ENCODE measurements around the gene MCHR1. TPM values are rescaled to one million over a fixed set of nuclear protein-coding genes. Genes with fewer than 3 reads are reported as not detected.
"Not testable (repeated sequence)": the region's sequence is repeated elsewhere in the genome, so short reads cannot be mapped to it uniquely, and the experiment has no call there.

Gene MCHR1
- total RNA-seq, 4 donors from 2014 or later, result 0.27 TPM; not detected in 3

DNA sequence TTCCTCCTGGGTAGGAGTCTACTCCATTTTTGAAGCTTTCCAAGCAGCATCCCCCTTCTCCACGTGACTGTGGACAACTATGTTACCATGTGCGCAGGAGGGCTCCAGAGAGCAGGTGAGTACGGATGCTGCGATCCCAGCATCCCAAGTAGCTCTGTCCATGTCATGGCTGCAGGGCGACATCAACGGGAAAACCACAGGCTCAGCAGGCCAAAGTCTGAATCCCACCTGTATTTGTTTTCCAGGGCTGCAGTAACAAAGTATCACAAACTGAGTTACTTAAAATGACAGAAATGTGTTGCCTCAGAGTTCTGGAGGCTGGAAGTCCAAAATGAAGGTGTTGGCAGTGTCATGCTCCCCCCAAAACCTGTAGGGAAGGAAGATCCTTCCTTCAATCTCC, 40.3 kb downstream of the MCHR1 start:
- Histone ChIP-seq H3K4me1 (peaks cover 0 to 5% (median 2%) of the 10 kb centered on the region in 4 donors), H3K4me3 (no peak overlapping the region), H3K9me3 (no peaks in the 10 kb centered on the region), H3K27me3 (no peaks in the 10 kb centered on the region), H3K36me3 (no peaks in the 10 kb centered on the region), H3K27ac (no peak overlapping the region)
- in situ Hi-C loops (cut with MboI; ENCODE audit: low pct_ligation_motif_present in 1 of 4, low pct_unique_long_range_greater_than_20kb in 1 of 4, low sequenced_read_pairs in 3 of 4), result no loop called here
- DNase-seq, result no peak
- intact Hi-C loops (cut with DNase I; ENCODE audit: low total_unique reads), result no loop called here
- 85% methylated on average over 6 of the region's 6 CpGs; no CpG with 5 or more reads in 1 of the 2 donors for WGBS, 2 donors (ENCODE audit: low coverage in 1 of 2)
- TF ChIP-seq EP300 (IDR thresholded peaks at IDR 0.05; ENCODE audit: low read depth) (no peak), POLR2AphosphoS5 (IDR thresholded peaks at IDR 0.05) (no peak), POLR2A (IDR thresholded peaks at IDR 0.05) (no peak)
- TF ChIP-seq, protein P1, sequence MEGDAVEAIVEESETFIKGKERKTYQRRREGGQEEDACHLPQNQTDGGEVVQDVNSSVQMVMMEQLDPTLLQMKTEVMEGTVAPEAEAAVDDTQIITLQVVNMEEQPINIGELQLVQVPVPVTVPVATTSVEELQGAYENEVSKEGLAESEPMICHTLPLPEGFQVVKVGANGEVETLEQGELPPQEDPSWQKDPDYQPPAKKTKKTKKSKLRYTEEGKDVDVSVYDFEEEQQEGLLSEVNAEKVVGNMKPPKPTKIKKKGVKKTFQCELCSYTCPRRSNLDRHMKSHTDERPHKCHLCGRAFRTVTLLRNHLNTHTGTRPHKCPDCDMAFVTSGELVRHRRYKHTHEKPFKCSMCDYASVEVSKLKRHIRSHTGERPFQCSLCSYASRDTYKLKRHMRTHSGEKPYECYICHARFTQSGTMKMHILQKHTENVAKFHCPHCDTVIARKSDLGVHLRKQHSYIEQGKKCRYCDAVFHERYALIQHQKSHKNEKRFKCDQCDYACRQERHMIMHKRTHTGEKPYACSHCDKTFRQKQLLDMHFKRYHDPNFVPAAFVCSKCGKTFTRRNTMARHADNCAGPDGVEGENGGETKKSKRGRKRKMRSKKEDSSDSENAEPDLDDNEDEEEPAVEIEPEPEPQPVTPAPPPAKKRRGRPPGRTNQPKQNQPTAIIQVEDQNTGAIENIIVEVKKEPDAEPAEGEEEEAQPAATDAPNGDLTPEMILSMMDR (IDR thresholded peaks at IDR 0.05), result no peak

DNA sequence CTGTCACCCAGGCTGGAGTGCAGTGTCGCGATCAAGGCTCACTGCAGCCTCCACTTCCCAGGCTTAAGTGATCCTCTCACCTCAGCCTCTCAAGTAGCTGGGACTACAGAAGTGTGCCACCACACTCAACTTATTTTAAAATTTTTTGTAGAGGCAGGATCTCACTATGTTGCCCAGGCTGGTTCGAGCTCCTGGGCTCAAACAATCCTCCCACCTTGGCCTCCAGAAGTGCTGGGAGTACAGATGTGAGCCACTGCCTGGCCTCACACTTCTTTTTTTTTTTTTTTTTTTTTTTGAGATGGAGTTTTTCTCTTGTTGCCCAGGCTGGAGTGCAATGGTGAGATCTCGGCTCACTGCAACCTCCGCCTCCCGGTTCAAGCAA, 40.9 kb downstream of the MCHR1 start:
- H3K27me3 ChIP-seq; H3K4me3 ChIP-seq; DNase-seq; H3K36me3 ChIP-seq; H3K4me1 ChIP-seq; H3K9me3 ChIP-seq; H3K27ac ChIP-seq; intact Hi-C loops (cut with DNase I; ENCODE audit: low total_unique reads); in situ Hi-C loops (cut with MboI; ENCODE audit: low pct_ligation_motif_present in 1 of 4, low pct_unique_long_range_greater_than_20kb in 1 of 4, low sequenced_read_pairs in 3 of 4): not testable (repeated sequence)
- WGBS, 2 donors (ENCODE audit: low coverage in 1 of 2), result 91 to 100% methylated on average over 3 to 6 of the region's 6 CpGs

DNA sequence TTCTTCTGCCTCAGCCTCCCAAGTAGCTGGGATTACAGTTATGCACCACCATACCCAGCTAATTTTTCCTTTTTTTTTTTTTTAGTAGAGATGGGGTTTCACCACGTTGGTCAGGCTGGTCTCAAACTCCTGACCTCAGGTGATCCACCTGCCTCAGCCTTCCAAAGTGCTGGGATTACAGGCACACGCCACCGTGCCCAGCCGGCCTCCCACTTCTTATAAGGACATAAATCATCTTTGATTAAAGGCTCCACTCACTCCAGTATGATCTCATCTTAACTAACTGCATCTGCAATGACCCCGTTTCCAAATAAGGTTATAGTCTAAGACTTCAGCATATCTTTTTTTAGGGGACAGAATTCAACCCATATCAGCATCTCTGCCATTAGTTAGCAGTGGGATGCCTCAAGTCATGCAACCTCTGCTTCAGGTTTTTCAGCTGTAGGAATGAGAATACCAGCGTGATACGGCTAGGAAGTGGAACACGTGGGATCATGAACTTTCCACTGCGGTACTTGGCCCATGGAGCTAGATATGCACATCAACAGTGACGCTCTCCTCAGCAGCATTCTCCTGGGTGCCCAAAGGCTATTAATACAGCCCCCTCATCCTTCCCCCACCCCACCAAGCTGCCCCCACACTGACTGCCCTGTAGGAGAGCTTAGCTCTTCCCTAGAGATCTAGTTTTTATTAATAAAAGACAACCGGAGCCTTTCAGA, 41.4 kb downstream of the MCHR1 start:
- in situ Hi-C loops (cut with MboI; ENCODE audit: low pct_ligation_motif_present in 1 of 4, low pct_unique_long_range_greater_than_20kb in 1 of 4, low sequenced_read_pairs in 3 of 4), result no loop called here
- H3K27ac ChIP-seq, result peak overlapping the region in 3 of 4 donors; percentile 19 to 53 (median 31)

DNA sequence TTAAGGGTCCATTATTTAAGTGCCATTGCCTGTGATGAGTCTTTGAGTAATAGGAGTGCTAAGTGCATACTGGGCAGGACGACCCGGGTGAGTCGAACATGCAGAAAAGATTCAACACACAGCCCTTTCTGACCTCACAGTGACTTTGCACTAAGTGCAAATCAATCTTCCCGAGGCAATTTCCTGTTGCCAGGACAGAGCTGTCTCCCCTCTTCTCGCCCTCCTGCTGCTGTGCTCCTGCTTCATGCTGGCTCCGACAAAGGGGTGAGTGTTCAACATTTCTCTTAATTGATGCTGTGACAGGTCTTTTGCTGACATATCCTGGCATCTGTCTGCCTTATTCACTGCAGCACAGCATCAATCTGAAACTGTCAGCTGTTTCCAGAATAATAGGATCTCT, 42.0 kb downstream of the MCHR1 start:
- peak overlapping the region in 3 of 4 donors; percentile 19 to 53 (median 31) for H3K27ac ChIP-seq
- 26% methylated on average over 6 of the region's 6 CpGs; no CpG with 5 or more reads in 1 of the 2 donors for WGBS, 2 donors (ENCODE audit: low coverage in 1 of 2)
- no peaks in the 10 kb centered on the region for H3K36me3 ChIP-seq
- intact Hi-C loops (cut with DNase I; ENCODE audit: low total_unique reads) (no loop called here), in situ Hi-C loops (cut with MboI; ENCODE audit: low pct_ligation_motif_present in 1 of 4, low pct_unique_long_range_greater_than_20kb in 1 of 4, low sequenced_read_pairs in 3 of 4) (no loop called here)
- no peak for DNase-seq
- H3K4me3 ChIP-seq, result no peak overlapping the region
- no peak for TF ChIP-seq POLR2AphosphoS5 (IDR thresholded peaks at IDR 0.05)
- no peak for TF ChIP-seq POLR2A (IDR thresholded peaks at IDR 0.05)
- TF ChIP-seq EP300 (IDR thresholded peaks at IDR 0.05; ENCODE audit: low read depth), result no peak
- TF ChIP-seq, protein P1 (IDR thresholded peaks at IDR 0.05), result no peak
- no peaks in the 10 kb centered on the region for H3K27me3 ChIP-seq
- no peaks in the 10 kb centered on the region for H3K9me3 ChIP-seq
- H3K4me1 ChIP-seq, result peaks cover 0 to 5% (median 2%) of the 10 kb centered on the region in 4 donors

More for the DNA sequence above, 41.4 kb downstream of the MCHR1 start:
- TF ChIP-seq, protein P1 (IDR thresholded peaks at IDR 0.05), result no peak
- TF ChIP-seq POLR2AphosphoS5 (IDR thresholded peaks at IDR 0.05) (no peak), EP300 (IDR thresholded peaks at IDR 0.05; ENCODE audit: low read depth) (no peak), POLR2A (IDR thresholded peaks at IDR 0.05) (no peak)
- DNase-seq, result no peak
- Histone ChIP-seq H3K4me1 (peaks cover 0 to 5% (median 2%) of the 10 kb centered on the region in 4 donors), H3K9me3 (no peaks in the 10 kb centered on the region), H3K36me3 (no peaks in the 10 kb centered on the region), H3K27me3 (no peaks in the 10 kb centered on the region), H3K4me3 (no peak overlapping the region)
- WGBS, 2 donors (ENCODE audit: low coverage in 1 of 2), result 58 to 67% methylated on average over 4 to 11 of the region's 11 CpGs
- intact Hi-C loops (cut with DNase I; ENCODE audit: low total_unique reads), result no loop called here
